ENCODE results near the gene METTL25B. TPM values are rescaled to one million over a fixed set of nuclear protein-coding genes. Genes with fewer than 3 reads are reported as not detected.

The METTL25B gene
- total RNA-seq, 1 donor from 2014 or later: 37.3 TPM

GRCh38 chr1:156741481-156741983 lies 13.3 kb downstream of the METTL25B start:
- intact Hi-C loops (cut with micrococcal nuclease): loop anchor here (1.0 kb wide), 3 partner anchors 10 to 26 kb away; partner anchors contain the start of genes HDGF, ISG20L2, METTL25B and PRCC
- no peak for DNase-seq (ENCODE audit: low spot score)
- peaks cover 31% of the 10 kb centered on the region for H3K4me1 Mint-ChIP-seq (ENCODE audit: low read depth)
- no peaks in the 10 kb centered on the region for H3K9me3 Mint-ChIP-seq
- peak overlapping the region; percentile 92 for H3K27ac Mint-ChIP-seq
- H3K27me3 Mint-ChIP-seq (ENCODE audit: low read depth): no peaks in the 10 kb centered on the region
- peak overlapping the region; percentile 95 for H3K4me3 Mint-ChIP-seq (ENCODE audit: low read depth)
- H3K36me3 Mint-ChIP-seq (ENCODE audit: low read depth): peaks cover 80% of the 10 kb centered on the region

GRCh38 chr1:156742017-156742416 lies 13.7 kb downstream of the METTL25B start:
- Mint-ChIP-seq H3K36me3 (ENCODE audit: low read depth) (peaks cover 79% of the 10 kb centered on the region), H3K27me3 (ENCODE audit: low read depth) (no peaks in the 10 kb centered on the region), H3K4me1 (ENCODE audit: low read depth) (peaks cover 32% of the 10 kb centered on the region), H3K27ac (peak overlapping the region; percentile 92), H3K9me3 (no peaks in the 10 kb centered on the region), H3K4me3 (ENCODE audit: low read depth) (peak overlapping the region; percentile 95)
- no peak for DNase-seq (ENCODE audit: low spot score)
- intact Hi-C loops (cut with micrococcal nuclease): no loop called here

- Mint-ChIP-seq H3K9me3 (no peaks in the 10 kb centered on the region), H3K4me3 (ENCODE audit: low read depth) (no peak overlapping the region), H3K27ac (peak overlapping the region; percentile 92), H3K4me1 (ENCODE audit: low read depth) (peaks cover 38% of the 10 kb centered on the region), H3K27me3 (ENCODE audit: low read depth) (no peaks in the 10 kb centered on the region), H3K36me3 (ENCODE audit: low read depth) (peaks cover 77% of the 10 kb centered on the region)
- DNase-seq (ENCODE audit: low spot score): no peak
- intact Hi-C loops (cut with micrococcal nuclease): no loop called here
Measured at GRCh38 chr1:156742801-156743200, 14.5 kb downstream of the METTL25B start.

- Mint-ChIP-seq H3K27ac (no peak overlapping the region), H3K4me1 (ENCODE audit: low read depth) (peaks cover 44% of the 10 kb centered on the region), H3K9me3 (no peaks in the 10 kb centered on the region), H3K4me3 (ENCODE audit: low read depth) (no peak overlapping the region), H3K27me3 (ENCODE audit: low read depth) (no peaks in the 10 kb centered on the region), H3K36me3 (ENCODE audit: low read depth) (peaks cover 75% of the 10 kb centered on the region)
- no peak for DNase-seq (ENCODE audit: low spot score)
- intact Hi-C loops (cut with micrococcal nuclease): no loop called here
Measured at GRCh38 chr1:156743367-156744302, 15.4 kb downstream of the METTL25B start.

GRCh38 chr1:156744344-156744743 lies 16.1 kb downstream of the METTL25B start:
- Mint-ChIP-seq H3K36me3 (ENCODE audit: low read depth) (peaks cover 75% of the 10 kb centered on the region), H3K4me3 (ENCODE audit: low read depth) (no peak overlapping the region), H3K9me3 (no peaks in the 10 kb centered on the region), H3K27ac (no peak overlapping the region), H3K4me1 (ENCODE audit: low read depth) (peaks cover 44% of the 10 kb centered on the region), H3K27me3 (ENCODE audit: low read depth) (no peaks in the 10 kb centered on the region)
- no peak for DNase-seq (ENCODE audit: low spot score)
- intact Hi-C loops (cut with micrococcal nuclease): no loop called here

- Mint-ChIP-seq H3K4me3 (ENCODE audit: low read depth) (no peak overlapping the region), H3K9me3 (no peaks in the 10 kb centered on the region), H3K27me3 (ENCODE audit: low read depth) (no peaks in the 10 kb centered on the region), H3K4me1 (ENCODE audit: low read depth) (peaks cover 48% of the 10 kb centered on the region), H3K36me3 (ENCODE audit: low read depth) (peaks cover 79% of the 10 kb centered on the region), H3K27ac (peak overlapping the region; percentile 63)
- intact Hi-C loops (cut with micrococcal nuclease): no loop called here
- no peak for DNase-seq (ENCODE audit: low spot score)
Measured at GRCh38 chr1:156744786-156745419, 16.6 kb downstream of the METTL25B start.

GRCh38 chr1:156745881-156746280 lies 17.6 kb downstream of the METTL25B start:
- no peaks in the 10 kb centered on the region for H3K9me3 Mint-ChIP-seq
- intact Hi-C loops (cut with micrococcal nuclease): no loop called here
- H3K27ac Mint-ChIP-seq: peak overlapping the region; percentile 63
- DNase-seq (ENCODE audit: low spot score): no peak
- H3K27me3 Mint-ChIP-seq (ENCODE audit: low read depth): no peaks in the 10 kb centered on the region
- H3K4me1 Mint-ChIP-seq (ENCODE audit: low read depth): peaks cover 46% of the 10 kb centered on the region
- H3K36me3 Mint-ChIP-seq (ENCODE audit: low read depth): peaks cover 80% of the 10 kb centered on the region
- no peak overlapping the region for H3K4me3 Mint-ChIP-seq (ENCODE audit: low read depth)

- Mint-ChIP-seq H3K36me3 (ENCODE audit: low read depth) (peaks cover 77% of the 10 kb centered on the region), H3K4me3 (ENCODE audit: low read depth) (peak overlapping the region; percentile 33), H3K27ac (peak overlapping the region; percentile 89), H3K27me3 (ENCODE audit: low read depth) (no peaks in the 10 kb centered on the region), H3K9me3 (no peaks in the 10 kb centered on the region), H3K4me1 (ENCODE audit: low read depth) (peaks cover 44% of the 10 kb centered on the region)
- intact Hi-C loops (cut with micrococcal nuclease): no loop called here
- DNase-seq (ENCODE audit: low spot score): no peak
Measured at GRCh38 chr1:156746406-156746727, 18.1 kb downstream of the METTL25B start.

- Mint-ChIP-seq H3K27me3 (ENCODE audit: low read depth) (no peaks in the 10 kb centered on the region), H3K36me3 (ENCODE audit: low read depth) (peaks cover 76% of the 10 kb centered on the region), H3K4me1 (ENCODE audit: low read depth) (peaks cover 41% of the 10 kb centered on the region), H3K27ac (peak overlapping the region; percentile 92), H3K9me3 (no peaks in the 10 kb centered on the region), H3K4me3 (ENCODE audit: low read depth) (peak overlapping the region; percentile 94)
- no peak for DNase-seq (ENCODE audit: low spot score)
- intact Hi-C loops (cut with micrococcal nuclease): no loop called here
Measured at GRCh38 chr1:156746728-156747631, 18.7 kb downstream of the METTL25B start.

GRCh38 chr1:156747742-156748669 lies 19.7 kb downstream of the METTL25B start:
- Mint-ChIP-seq H3K4me3 (ENCODE audit: low read depth) (peak overlapping the region; percentile 94), H3K36me3 (ENCODE audit: low read depth) (peaks cover 66% of the 10 kb centered on the region), H3K27ac (peak overlapping the region; percentile 92), H3K4me1 (ENCODE audit: low read depth) (peaks cover 41% of the 10 kb centered on the region), H3K27me3 (ENCODE audit: low read depth) (no peaks in the 10 kb centered on the region), H3K9me3 (no peaks in the 10 kb centered on the region)
- intact Hi-C loops (cut with micrococcal nuclease): no loop called here
- DNase-seq (ENCODE audit: low spot score): no peak

- Mint-ChIP-seq H3K4me3 (ENCODE audit: low read depth) (peak overlapping the region; percentile 94), H3K36me3 (ENCODE audit: low read depth) (peaks cover 59% of the 10 kb centered on the region), H3K4me1 (ENCODE audit: low read depth) (peaks cover 41% of the 10 kb centered on the region), H3K9me3 (no peaks in the 10 kb centered on the region), H3K27ac (peak overlapping the region; percentile 92), H3K27me3 (ENCODE audit: low read depth) (no peaks in the 10 kb centered on the region)
- intact Hi-C loops (cut with micrococcal nuclease): no loop called here
- DNase-seq (ENCODE audit: low spot score): no peak
Measured at GRCh38 chr1:156748670-156749418, 20.6 kb downstream of the METTL25B start.
